H1 (cell line): ENCODE measurements around the gene GALNTL6. TPM values are rescaled to one million over a fixed set of nuclear protein-coding genes. Genes with fewer than 3 reads are reported as not detected.

Experiments
- CTCF ChIA-PET: fragments of 300-600 bp; sonication (Branson Sonifier 250); formaldehyde crosslinking; loops from one replicate; lab custom pipeline; 2021; ENCODE audit not compliant: partially characterized antibody; lab: Charles Lee
- POLR2A ChIA-PET: fragments of 300-600 bp; sonication (Branson Sonifier 250); formaldehyde crosslinking; loops from one replicate; lab custom pipeline; 2021; ENCODE audit warnings: inconsistent platforms; ENCODE audit not compliant: partially characterized antibody; lab: Charles Lee
- DNase-seq, 2 experiments: peaks; one replicate each; pipeline versions ENCODE4 v3.0.0 to v3.0.0-alpha.2; 2010 to 2022; ENCODE audit warnings: low spot score in 2 of 2, low read depth in 1 of 2, mixed read lengths in 1 of 2
- FAIRE-seq: peaks from 2 replicates; lab custom pipeline; 2011; peaks lifted over from hg19 to GRCh38; lab: Jason Lieb, UNC
- H2AFZ ChIP-seq: 2 replicates; pipeline ENCODE4 v1.8.1; 2012; ENCODE audit warnings: low read length, inconsistent platforms
- H2AK5ac ChIP-seq: 2 replicates; pipeline ENCODE4 v1.6.1; 2013; ENCODE audit warnings: low read depth, low read length
- H2BK120ac ChIP-seq: replicated peaks from 2 replicates; pipeline ENCODE3; 2013; ENCODE audit warnings: low read depth, low read length, inconsistent platforms
- H2BK12ac ChIP-seq: 2 replicates; pipeline ENCODE4 v1.6.1; 2013; ENCODE audit warnings: low read depth, low read length
- H2BK15ac ChIP-seq: 2 replicates; pipeline ENCODE4 v1.6.1; 2013; ENCODE audit warnings: low read length
- H2BK20ac ChIP-seq: 2 replicates; pipeline ENCODE4 v1.6.1; 2013; ENCODE audit warnings: low read length
- H2BK5ac ChIP-seq: 2 replicates; pipeline ENCODE4 v1.6.1; 2013; ENCODE audit warnings: low read depth, low read length
- H3K14ac ChIP-seq: 2 replicates; pipeline ENCODE4 v1.6.1; 2013; ENCODE audit warnings: inconsistent platforms; ENCODE audit not compliant: insufficient read length
- H3K18ac ChIP-seq: 2 replicates; pipeline ENCODE4 v1.6.1; 2013; ENCODE audit warnings: low read length; ENCODE audit errors: extremely low read depth
- H3K23ac ChIP-seq: 2 replicates; pipeline ENCODE4 v1.6.1; 2013; ENCODE audit warnings: inconsistent platforms; ENCODE audit not compliant: insufficient read length
- H3K23me2 ChIP-seq: 2 replicates; pipeline ENCODE4 v1.6.1; 2013; ENCODE audit warnings: low read depth, low read length
- H3K27ac ChIP-seq: 2 replicates; pipeline ENCODE4 v1.6.1; 2011; ENCODE audit warnings: low read depth, low read length, inconsistent platforms
- H3K27me3 ChIP-seq, 4 experiments: replicated peaks in 1 of 4; 1 replicate in 1 of 4; 2 replicates in 3 of 4; pipeline versions ENCODE4 v1.6.1 to v1.8.1; 2011 to 2013; ENCODE audit warnings: low read length in 3 of 4, mild to moderate bottlenecking in 3 of 4, inconsistent platforms in 2 of 4, mixed read lengths in 2 of 4, moderate library complexity in 1 of 4; ENCODE audit not compliant: control insufficient read depth in 3 of 4, insufficient read depth in 3 of 4; ENCODE audit errors: extremely low read depth in 1 of 4
- H3K36me3 ChIP-seq, 4 experiments: 2 replicates each; pipeline versions ENCODE4 v1.6.1 to v1.8.1; 2011 to 2013; ENCODE audit warnings: mild to moderate bottlenecking in 4 of 4, low read length in 3 of 4, moderate library complexity in 2 of 4, control low read depth in 1 of 4, inconsistent platforms in 1 of 4; ENCODE audit not compliant: insufficient read depth in 4 of 4, control insufficient read depth in 2 of 4
- H3K4ac ChIP-seq: replicated peaks from 2 replicates; pipeline ENCODE3; 2013; ENCODE audit warnings: low read length, low read depth, mixed read lengths, inconsistent platforms; ENCODE audit not compliant: insufficient read length
- H3K4me1 ChIP-seq, 4 experiments: replicated peaks in 1 of 4; 1 replicate in 1 of 4; 2 replicates in 3 of 4; pipeline versions ENCODE4 v1.6.1 to v1.8.1; 2011 to 2013; ENCODE audit warnings: low read length in 3 of 4, inconsistent platforms in 2 of 4, mixed read lengths in 1 of 4; ENCODE audit not compliant: insufficient read depth in 4 of 4, control insufficient read depth in 3 of 4
- H3K4me2 ChIP-seq, 2 experiments: 2 replicates each; pipeline versions ENCODE4 v1.6.1 to v1.8.1; 2011 to 2013; ENCODE audit warnings: low read depth in 2 of 2, low read length in 2 of 2, control low read depth in 1 of 2, inconsistent platforms in 1 of 2, mild to moderate bottlenecking in 1 of 2; ENCODE audit not compliant: insufficient read depth in 1 of 2
- H3K4me3 ChIP-seq, 4 experiments: fragments of 200-600, 300-600 bp in 1 of 4; sonication (generic), shearing (Covaris generic), sonication (Bioruptor Twin) in 1 of 4; 2 replicates each; pipeline versions ENCODE4 v1.5.1 to v1.8.1; 2011 to 2016; ENCODE audit warnings: low read length in 4 of 4, low read depth in 3 of 4, control low read depth in 2 of 4, inconsistent platforms in 2 of 4, mild to moderate bottlenecking in 2 of 4, mixed read lengths in 1 of 4, moderate library complexity in 1 of 4; ENCODE audit not compliant: insufficient read depth in 2 of 4; ENCODE audit errors: extremely low read depth in 1 of 4
- H3K56ac ChIP-seq: replicated peaks from 2 replicates; pipeline ENCODE3; 2013; ENCODE audit warnings: low read depth, mild to moderate bottlenecking, mixed read lengths, low read length, inconsistent platforms; ENCODE audit not compliant: insufficient read length
- H3K79me1 ChIP-seq: 2 replicates; pipeline ENCODE4 v1.6.1; 2013; ENCODE audit warnings: low read depth, low read length, control low read depth
- H3K79me2 ChIP-seq, 2 experiments: 2 replicates each; pipeline versions ENCODE4 v1.6.1 to v1.8.1; 2012 to 2013; ENCODE audit warnings: low read length in 2 of 2, mild to moderate bottlenecking in 2 of 2, inconsistent platforms in 1 of 2; ENCODE audit not compliant: insufficient read depth in 2 of 2, control insufficient read depth in 1 of 2
- H3K9ac ChIP-seq, 4 experiments: replicated peaks in 1 of 4; 1 replicate in 1 of 4; 2 replicates in 3 of 4; pipeline versions ENCODE4 v1.6.1 to v1.8.1; 2011 to 2013; ENCODE audit warnings: low read depth in 3 of 4, low read length in 3 of 4, control low read depth in 2 of 4, mild to moderate bottlenecking in 2 of 4, moderate library complexity in 2 of 4, inconsistent platforms in 1 of 4; ENCODE audit errors: extremely low read depth in 1 of 4
- H3K9me3 ChIP-seq, 2 experiments: 2 replicates each; pipeline versions ENCODE4 v1.6.1 to v1.8.1; 2012 to 2013; ENCODE audit warnings: mild to moderate bottlenecking in 2 of 2, moderate library complexity in 2 of 2, control low read depth in 1 of 2, inconsistent platforms in 1 of 2, low read depth in 1 of 2, low read length in 1 of 2, mixed read lengths in 1 of 2; ENCODE audit not compliant: insufficient read depth in 2 of 2
- H4K20me1 ChIP-seq, 2 experiments: replicated peaks in 1 of 2; 2 replicates each; pipeline versions ENCODE3 to v1.8.1; 2011 to 2013; ENCODE audit warnings: inconsistent platforms in 2 of 2, low read length in 2 of 2, mild to moderate bottlenecking in 1 of 2; ENCODE audit not compliant: insufficient read depth in 2 of 2, control insufficient read depth in 1 of 2
- H4K5ac ChIP-seq: 2 replicates; pipeline ENCODE4 v1.6.1; 2013; ENCODE audit warnings: low read length, low read depth, mixed read lengths, inconsistent platforms; ENCODE audit not compliant: insufficient read length
- H4K8ac ChIP-seq: 2 replicates; pipeline ENCODE4 v1.8.0; 2013; ENCODE audit warnings: mild to moderate bottlenecking, moderate library complexity, low read length, inconsistent platforms; ENCODE audit not compliant: insufficient read depth; ENCODE audit errors: extremely low read depth
- H4K91ac ChIP-seq: replicated peaks from 2 replicates; pipeline ENCODE3; 2013; ENCODE audit warnings: low read length, mixed read lengths, inconsistent platforms; ENCODE audit not compliant: insufficient read length
- BCL11A ChIP-seq, 2 experiments: IDR thresholded peaks; one replicate each; pipeline ENCODE4 v1.6.1; 2011; ENCODE audit warnings: low read depth in 2 of 2, low read length in 2 of 2, mild to moderate bottlenecking in 2 of 2
- E2F6 ChIP-seq: IDR thresholded peaks from 2 replicates; pipeline ENCODE4 v1.6.1; 2012; ENCODE audit warnings: inconsistent platforms
- EP300 ChIP-seq, 2 experiments: IDR thresholded peaks; 1 replicate in 1 of 2; 2 replicates in 1 of 2; pipeline ENCODE4 v1.6.1; 2011 to 2012; ENCODE audit warnings: low read depth in 2 of 2, low read length in 2 of 2, mild to moderate bottlenecking in 2 of 2, borderline replicate concordance in 1 of 2, inconsistent platforms in 1 of 2, moderate library complexity in 1 of 2
- GABPA ChIP-seq: IDR thresholded peaks from 2 replicates; pipeline ENCODE4 v1.6.1; 2011; ENCODE audit warnings: mild to moderate bottlenecking, low read length, moderate library complexity, borderline replicate concordance; ENCODE audit not compliant: insufficient read depth
- NANOG ChIP-seq: IDR thresholded peaks from 2 replicates; pipeline ENCODE4 v1.6.1; 2011; ENCODE audit warnings: low read length, low read depth, mild to moderate bottlenecking, inconsistent platforms; ENCODE audit not compliant: insufficient read depth, poor library complexity, severe bottlenecking
- RBBP5 ChIP-seq: IDR thresholded peaks from 2 replicates; pipeline ENCODE4 v1.7.1; 2012; ENCODE audit warnings: low read depth, mild to moderate bottlenecking, inconsistent platforms, low read length, moderate library complexity, borderline replicate concordance
- SIX5 ChIP-seq: IDR thresholded peaks from 2 replicates; pipeline ENCODE4 v1.6.1; 2011; ENCODE audit warnings: mild to moderate bottlenecking, low read depth, low read length
- SP2 ChIP-seq: IDR thresholded peaks from 2 replicates; pipeline ENCODE4 v1.6.1; 2012; ENCODE audit warnings: mild to moderate bottlenecking, low read length, inconsistent platforms
- SP4 ChIP-seq: IDR thresholded peaks from 2 replicates; pipeline ENCODE4 v1.6.1; 2012; ENCODE audit warnings: low read length, inconsistent platforms
- TCF12 ChIP-seq: IDR thresholded peaks from 2 replicates; pipeline ENCODE4 v1.6.1; 2011; ENCODE audit warnings: low read depth, mild to moderate bottlenecking, low read length
- WGBS, 2 experiments: shearing (Covaris generic) in 1 of 2; methylation state at CpG; one replicate each; pipeline versions ENCODE4 v1.1.6 to v1.1.7; 2013 to 2015; ENCODE audit warnings: low lambda C conversion rate in 2 of 2, mixed read lengths in 2 of 2, inconsistent platforms in 1 of 2, low coverage in 1 of 2, missing lambda C conversion rate in 1 of 2; ENCODE audit not compliant: insufficient replicate concordance in 2 of 2, insufficient coverage in 1 of 2, insufficient read length in 1 of 2; ENCODE audit errors: extremely low coverage in 1 of 2, missing lambda C conversion rate in 1 of 2; 5-methylcytosine and 5-hydroxymethylcytosine counted together
- polyA plus RNA-seq, 7 experiments: library from polyadenylated mRNA; depleted of rRNA in 3 of 7; stranded (reverse) in 5 of 7; unstranded in 2 of 7; fragments of >200 nt in 5 of 7; fragments of 200-250 nt in 2 of 7; gene quantifications; 1 replicate in 5 of 7; 2 replicates in 1 of 7; 4 replicates in 1 of 7; pipeline versions ENCODE4 v1.2.1 to v1.2.3, GENCODE V29; 2011 to 2013; ENCODE audit warnings: missing spikeins in 2 of 7, mixed read lengths in 2 of 7
- total RNA-seq: library from RNA; stranded (reverse); fragmentation: NEBNext Ultra II Directional; extraction: Animal tissue kit (Norgen Biotek cat#: 25700); gene quantifications from 2 replicates; pipeline ENCODE4 v1.2.1, GENCODE V29; 2021

GALNTL6 gene
- total and polyA plus RNA-seq, 2 of the 8 experiments (the other 6 are each of a cell fraction or from before 2014, with no cell fraction given): 0.03 to 0.32 TPM

GRCh38 chr4:172874944-172875343 is 1061.7 kb downstream of the GALNTL6 start:
- Histone ChIP-seq H3K27me3 (no peaks in the 10 kb centered on the region), H4K20me1 (no peaks in the 10 kb centered on the region), H3K79me1 (no peaks in the 10 kb centered on the region), H3K9ac (no peak overlapping the region), H3K9me3 (no peaks in the 10 kb centered on the region), H3K79me2 (no peaks in the 10 kb centered on the region), H3K56ac (no peak overlapping the region), H2AK5ac (no peak overlapping the region), H4K91ac (no peak overlapping the region), H3K23ac (no peak overlapping the region), H4K5ac (no peak overlapping the region), H2BK15ac (0 out of 2 replicates have a peak overlapping the region, but pooled peaks have one; percentile 13), H3K18ac (no peak overlapping the region), H3K4me2 (no peak overlapping the region), H3K14ac (no peak overlapping the region), H3K4me3 (no peak overlapping the region), H2BK20ac (no peak overlapping the region), H3K36me3 (no peaks in the 10 kb centered on the region), H4K8ac (no peak overlapping the region), H2AFZ (no peak overlapping the region; the same call in 1 of the 2 replicates), H2BK120ac (no peak overlapping the region), H3K4me1 (no peaks in the 10 kb centered on the region; a peak in 2 of 7 replicates), H2BK5ac (no peak overlapping the region), H3K23me2 (no peaks in the 10 kb centered on the region; the same call in 1 of the 2 replicates), H3K4ac (no peak overlapping the region), H3K27ac (no peak overlapping the region), H2BK12ac (no peak overlapping the region)
- TF ChIP-seq NANOG (no peak), TCF12 (no peak), EP300 (IDR thresholded peaks at IDR 0.05; ENCODE audit: borderline replicate concordance in 1 of 2, low read depth in 2 of 2, low read length in 2 of 2) (no peak), RBBP5 (no peak), SIX5 (no peak), SP4 (no peak), E2F6 (no peak), SP2 (no peak), GABPA (no peak), BCL11A (IDR thresholded peaks at IDR 0.05; ENCODE audit: low read depth in 2 of 2, low read length in 2 of 2) (no peak)
- CTCF ChIA-PET: interaction anchor here (0.6 to 1.8 kb wide), 3 partner anchors 9 to 981 kb away, joined by 3 to 8 read pairs (median 4); no protein-coding TSS in a partner anchor
- whole genome bisulfite sequencing, 2 experiments: 99% methylated on average over 3 of the region's 3 CpGs; no CpG with 5 or more reads in 1 of the 2 experiments
- DNase-seq (no peak), FAIRE-seq (no peak)
- POLR2A ChIA-PET: no interaction called here
